ENCODE measurements around the gene ERGIC1.

Gene ERGIC1

DNA sequence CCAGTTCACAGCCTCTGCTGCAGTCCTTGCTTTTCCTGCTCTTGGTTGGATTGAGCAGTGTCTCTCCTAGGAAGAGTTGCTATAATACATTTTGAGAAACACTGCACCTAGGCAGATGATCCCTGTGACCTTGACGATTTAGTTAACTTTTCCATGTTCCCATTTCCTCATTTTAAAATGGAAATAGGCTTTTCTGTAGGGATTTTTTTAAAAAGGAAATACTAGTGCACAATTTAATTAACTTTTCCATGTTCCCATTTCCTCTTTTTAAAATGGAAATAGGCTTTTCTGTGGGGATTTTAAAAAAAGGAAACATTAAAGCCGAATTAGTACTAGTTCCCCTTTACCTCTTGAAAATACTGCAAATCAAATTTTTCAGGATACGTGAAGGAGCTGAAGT, 154.2 kb downstream of the ERGIC1 start:
- no peak for DNase-seq

DNA sequence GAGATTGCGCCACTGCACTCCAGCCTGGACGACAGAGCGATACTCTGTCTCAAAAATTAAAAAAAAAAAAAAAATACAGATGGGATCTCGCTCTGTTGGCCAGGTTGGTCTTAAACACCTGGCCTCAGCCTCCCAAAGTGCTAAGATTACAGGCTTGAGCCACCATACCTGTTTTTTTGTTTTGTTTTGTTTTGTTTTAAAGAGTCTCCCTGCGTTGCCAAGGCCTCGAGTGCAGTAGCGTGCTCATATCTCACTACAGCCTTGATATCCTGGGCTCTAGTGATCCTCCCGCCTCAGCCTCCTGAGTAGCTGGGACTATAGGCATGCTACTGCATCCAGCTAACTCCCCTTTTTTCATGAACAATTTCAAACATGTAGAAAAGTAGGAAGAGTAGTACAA, 156.7 kb downstream of the ERGIC1 start:
- DNase-seq, result no peak

- no peak for DNase-seq
Observed at GRCh38 chr5:172994405-172994804, 160.4 kb downstream of the ERGIC1 start.

DNA sequence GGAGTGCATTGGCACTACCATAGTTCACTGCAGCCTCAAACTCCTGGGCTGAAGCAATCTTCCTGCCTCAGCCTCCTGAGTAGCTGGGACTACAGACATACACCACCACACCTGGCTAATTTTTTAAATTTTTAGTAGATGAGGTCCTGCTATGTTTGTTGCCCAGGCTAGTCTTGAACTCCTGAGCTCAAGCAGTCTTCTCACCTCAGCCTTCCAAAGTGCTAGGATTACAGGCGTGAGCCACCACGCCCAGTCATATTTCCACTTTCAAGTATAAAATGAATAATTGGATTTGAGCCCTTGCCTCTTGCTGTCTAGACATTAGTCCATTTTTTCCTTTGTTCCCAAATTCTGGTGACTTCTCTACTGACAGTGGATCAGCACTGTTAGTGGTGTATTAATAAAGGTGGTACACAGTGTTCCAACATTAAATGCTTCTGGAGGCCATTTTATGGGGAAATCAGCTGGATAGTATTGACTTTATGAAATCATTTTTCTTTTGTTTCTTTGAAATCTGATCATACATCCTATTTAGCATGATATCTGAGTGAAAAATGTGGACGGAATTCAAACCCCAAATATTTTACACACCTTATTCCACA, 165.4 kb downstream of the ERGIC1 start:
- DNase-seq, result no peak

GRCh38 chr5:172999974-173000373, 165.9 kb downstream of the ERGIC1 start:
- DNase-seq, result no peak

DNA sequence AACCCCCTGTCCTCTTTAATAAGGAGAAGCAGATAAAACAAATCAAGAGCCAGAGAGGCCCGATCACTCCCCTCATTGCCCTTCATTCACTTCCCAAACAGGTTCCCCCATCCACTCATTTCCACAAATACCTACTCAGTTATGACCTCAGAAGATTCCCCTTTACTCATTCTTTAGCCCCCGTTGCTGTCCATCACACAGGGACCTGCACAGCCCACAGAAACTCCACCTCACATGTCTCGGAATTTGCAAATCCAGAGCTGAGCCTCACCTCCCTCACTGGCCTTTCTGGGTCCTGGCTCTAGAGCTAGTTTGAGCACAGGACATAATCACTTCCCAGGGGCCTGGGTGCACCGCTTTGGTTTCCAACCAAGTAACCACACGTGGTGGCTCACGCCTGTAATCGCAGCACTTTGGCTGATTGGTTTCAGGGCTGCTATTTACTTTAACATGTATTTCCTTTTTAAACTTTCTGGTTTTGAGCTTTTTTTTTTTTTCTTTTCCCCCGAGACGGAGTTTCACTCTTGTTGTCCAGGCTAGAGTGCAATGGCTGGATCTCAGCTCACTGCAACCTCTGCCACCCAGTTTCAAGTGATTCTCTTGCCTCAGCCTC, 167.3 kb downstream of the ERGIC1 start:
- no peak for DNase-seq
